ENCODE measurements around the gene PSMC4. TPM values are rescaled to one million over a fixed set of nuclear protein-coding genes. Genes with fewer than 3 reads are reported as not detected.

PSMC4 gene
- total RNA-seq, 1 donor from 2014 or later = 111 TPM

DNA sequence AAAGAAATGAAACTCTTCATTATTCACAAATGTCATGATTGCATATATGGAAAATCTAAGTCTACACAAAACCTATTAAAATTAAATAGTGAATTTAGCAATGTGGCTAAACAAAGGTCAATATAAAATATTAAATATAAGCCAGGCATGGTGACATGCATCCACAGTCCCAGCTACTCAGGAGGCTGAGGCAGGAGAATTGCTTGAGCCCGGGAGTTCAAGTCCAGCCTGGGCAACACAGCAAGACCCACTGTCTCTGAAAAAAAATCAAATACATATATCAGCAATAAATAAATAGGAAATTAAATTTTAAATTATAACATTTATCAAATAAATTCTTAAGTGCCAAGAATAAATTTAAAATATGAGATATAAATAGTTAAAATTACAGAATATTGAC, 11.9 kb downstream of the PSMC4 start:
- H3K4me3 Mint-ChIP-seq (ENCODE audit: unreplicated experiment) = no peak overlapping the region
- TF ChIP-seq, protein P1, sequence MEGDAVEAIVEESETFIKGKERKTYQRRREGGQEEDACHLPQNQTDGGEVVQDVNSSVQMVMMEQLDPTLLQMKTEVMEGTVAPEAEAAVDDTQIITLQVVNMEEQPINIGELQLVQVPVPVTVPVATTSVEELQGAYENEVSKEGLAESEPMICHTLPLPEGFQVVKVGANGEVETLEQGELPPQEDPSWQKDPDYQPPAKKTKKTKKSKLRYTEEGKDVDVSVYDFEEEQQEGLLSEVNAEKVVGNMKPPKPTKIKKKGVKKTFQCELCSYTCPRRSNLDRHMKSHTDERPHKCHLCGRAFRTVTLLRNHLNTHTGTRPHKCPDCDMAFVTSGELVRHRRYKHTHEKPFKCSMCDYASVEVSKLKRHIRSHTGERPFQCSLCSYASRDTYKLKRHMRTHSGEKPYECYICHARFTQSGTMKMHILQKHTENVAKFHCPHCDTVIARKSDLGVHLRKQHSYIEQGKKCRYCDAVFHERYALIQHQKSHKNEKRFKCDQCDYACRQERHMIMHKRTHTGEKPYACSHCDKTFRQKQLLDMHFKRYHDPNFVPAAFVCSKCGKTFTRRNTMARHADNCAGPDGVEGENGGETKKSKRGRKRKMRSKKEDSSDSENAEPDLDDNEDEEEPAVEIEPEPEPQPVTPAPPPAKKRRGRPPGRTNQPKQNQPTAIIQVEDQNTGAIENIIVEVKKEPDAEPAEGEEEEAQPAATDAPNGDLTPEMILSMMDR (IDR thresholded peaks at IDR 0.05; ENCODE audit: partially characterized antibody, unreplicated experiment) = no peak
- DNase-seq = no peak
- H3K27me3 Mint-ChIP-seq (ENCODE audit: unreplicated experiment) = peaks cover 1% of the 10 kb centered on the region
- H3K4me1 Mint-ChIP-seq (ENCODE audit: low read depth, unreplicated experiment) = no peaks in the 10 kb centered on the region
- H3K27ac Mint-ChIP-seq (ENCODE audit: unreplicated experiment) = no peak overlapping the region
- peaks cover 36% of the 10 kb centered on the region for H3K36me3 Mint-ChIP-seq (ENCODE audit: unreplicated experiment)
- H3K9me3 Mint-ChIP-seq (ENCODE audit: unreplicated experiment) = peaks cover 10% of the 10 kb centered on the region

DNA sequence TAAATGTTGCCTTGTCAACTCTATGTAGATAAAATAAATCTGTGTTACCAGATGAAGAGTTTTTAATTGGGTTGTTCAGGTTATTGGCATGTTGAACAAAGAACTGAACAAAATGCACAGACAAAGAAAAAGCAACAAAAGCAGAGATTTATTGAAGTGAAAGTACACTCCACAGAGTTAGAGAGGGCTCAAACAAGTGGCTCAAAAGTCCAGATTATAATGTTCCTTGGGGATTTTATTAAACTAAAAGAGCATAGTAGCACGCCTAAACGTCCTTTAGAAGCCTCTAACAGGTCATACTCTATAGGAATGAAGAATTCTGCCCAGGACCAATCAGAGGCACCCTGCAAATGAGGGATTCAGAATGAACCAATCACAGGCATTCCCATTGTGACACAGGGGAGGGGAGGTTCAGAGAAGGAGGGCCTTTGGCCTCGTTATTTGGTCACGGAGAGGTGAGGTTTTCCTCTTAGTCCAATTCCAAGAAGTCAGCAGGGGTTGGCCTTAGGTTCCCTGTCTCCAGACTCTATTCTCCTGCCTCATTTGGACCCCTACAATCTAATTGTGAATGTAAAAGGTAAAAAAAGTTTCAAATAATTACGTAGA, 12.8 kb downstream of the PSMC4 start:
- peaks cover 36% of the 10 kb centered on the region for H3K36me3 Mint-ChIP-seq (ENCODE audit: unreplicated experiment)
- TF ChIP-seq, protein P1 (IDR thresholded peaks at IDR 0.05; ENCODE audit: partially characterized antibody, unreplicated experiment) = no peak
- H3K9me3 Mint-ChIP-seq (ENCODE audit: unreplicated experiment) = peaks cover 10% of the 10 kb centered on the region
- peaks cover 1% of the 10 kb centered on the region for H3K27me3 Mint-ChIP-seq (ENCODE audit: unreplicated experiment)
- H3K27ac Mint-ChIP-seq (ENCODE audit: unreplicated experiment) = no peak overlapping the region
- no peaks in the 10 kb centered on the region for H3K4me1 Mint-ChIP-seq (ENCODE audit: low read depth, unreplicated experiment)
- no peak overlapping the region for H3K4me3 Mint-ChIP-seq (ENCODE audit: unreplicated experiment)
- no peak for DNase-seq

DNA sequence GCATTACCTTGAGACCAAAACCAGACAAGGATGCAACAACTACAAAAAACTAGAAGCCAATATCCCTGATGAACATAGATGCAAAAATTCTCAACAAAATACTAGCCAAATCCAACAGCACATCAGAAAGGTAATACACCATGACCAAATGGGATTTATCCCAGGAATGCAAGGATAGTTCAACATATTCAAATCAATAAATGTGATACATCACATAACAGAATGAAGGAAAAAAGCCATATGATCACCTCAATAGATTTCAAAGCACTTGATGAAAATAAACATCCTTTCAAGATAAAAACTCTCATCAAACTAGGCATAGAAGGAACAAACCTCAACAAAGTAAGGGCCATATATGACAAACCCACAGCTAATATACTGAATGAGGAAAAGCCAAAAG, 15.7 kb downstream of the PSMC4 start:
- DNase-seq = no peak
- Mint-ChIP-seq H3K36me3 (ENCODE audit: unreplicated experiment) (peaks cover 27% of the 10 kb centered on the region), H3K4me3 (ENCODE audit: unreplicated experiment) (no peak overlapping the region), H3K9me3 (ENCODE audit: unreplicated experiment) (peaks cover 7% of the 10 kb centered on the region), H3K27ac (ENCODE audit: unreplicated experiment) (no peak overlapping the region), H3K27me3 (ENCODE audit: unreplicated experiment) (no peaks in the 10 kb centered on the region), H3K4me1 (ENCODE audit: low read depth, unreplicated experiment) (no peaks in the 10 kb centered on the region)
- TF ChIP-seq, protein P1 (IDR thresholded peaks at IDR 0.05; ENCODE audit: partially characterized antibody, unreplicated experiment) = no peak

DNA sequence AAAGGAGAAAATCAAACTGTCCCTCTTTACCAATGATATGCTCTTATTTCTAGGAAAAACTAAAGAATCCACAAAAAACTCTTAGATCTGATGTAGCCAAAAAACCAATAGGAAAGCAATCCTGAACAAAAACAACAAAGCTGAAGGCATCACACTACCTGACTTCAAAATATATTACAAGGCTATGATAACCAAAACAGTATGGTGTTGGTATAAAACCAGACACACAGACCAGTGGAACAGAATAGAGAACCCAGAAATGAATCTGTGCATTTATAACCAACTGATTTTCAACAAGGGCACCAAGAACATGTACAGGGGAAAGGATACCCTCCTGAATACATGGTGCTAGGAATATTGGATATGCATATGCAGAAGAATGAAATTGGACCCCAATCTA, 16.2 kb downstream of the PSMC4 start:
- Mint-ChIP-seq H3K4me1 (ENCODE audit: low read depth, unreplicated experiment) (no peaks in the 10 kb centered on the region), H3K27me3 (ENCODE audit: unreplicated experiment) (no peaks in the 10 kb centered on the region), H3K9me3 (ENCODE audit: unreplicated experiment) (peaks cover 7% of the 10 kb centered on the region), H3K4me3 (ENCODE audit: unreplicated experiment) (no peak overlapping the region), H3K27ac (ENCODE audit: unreplicated experiment) (no peak overlapping the region), H3K36me3 (ENCODE audit: unreplicated experiment) (peaks cover 27% of the 10 kb centered on the region)
- TF ChIP-seq, protein P1 (IDR thresholded peaks at IDR 0.05; ENCODE audit: partially characterized antibody, unreplicated experiment) = no peak
- no peak for DNase-seq

DNA sequence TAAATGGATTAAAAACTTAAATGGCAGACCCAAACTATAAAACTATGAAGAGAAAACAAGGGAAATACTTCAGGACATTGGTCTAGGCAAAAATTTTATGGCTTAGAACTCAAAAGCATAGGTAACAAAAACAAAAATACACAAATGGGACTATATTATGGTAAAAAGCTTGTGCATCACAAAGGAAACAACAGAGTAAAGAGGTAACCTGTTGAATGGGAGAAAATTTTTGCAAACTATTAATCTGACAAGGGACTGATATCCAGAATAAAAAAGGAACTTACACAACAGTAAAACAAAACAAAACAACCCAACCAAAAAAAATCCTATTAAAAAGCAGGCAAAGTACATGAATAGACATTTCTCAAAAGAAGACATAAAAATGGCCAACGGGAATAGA, 16.6 kb downstream of the PSMC4 start:
- H3K4me1 Mint-ChIP-seq (ENCODE audit: low read depth, unreplicated experiment) = no peaks in the 10 kb centered on the region

More for the DNA sequence above, 16.6 kb downstream of the PSMC4 start:
- DNase-seq = no peak
- H3K27me3 Mint-ChIP-seq (ENCODE audit: unreplicated experiment) = no peaks in the 10 kb centered on the region
- TF ChIP-seq, protein P1 (IDR thresholded peaks at IDR 0.05; ENCODE audit: partially characterized antibody, unreplicated experiment) = no peak
- peaks cover 7% of the 10 kb centered on the region for H3K9me3 Mint-ChIP-seq (ENCODE audit: unreplicated experiment)
- H3K36me3 Mint-ChIP-seq (ENCODE audit: unreplicated experiment) = peaks cover 24% of the 10 kb centered on the region
- no peak overlapping the region for H3K4me3 Mint-ChIP-seq (ENCODE audit: unreplicated experiment)
- no peak overlapping the region for H3K27ac Mint-ChIP-seq (ENCODE audit: unreplicated experiment)

Measured in glutamatergic neuron (in vitro differentiated cells).